GM12873 (cell line): ENCODE measurements around the gene MAPKAPK2.

Experiments
- CTCF ChIP-seq: IDR thresholded peaks from 2 replicates; pipeline ENCODE4 v1.5.1; 2012; ENCODE audit warnings: low read depth, mild to moderate bottlenecking, moderate library complexity, low read length, control low read depth; ENCODE audit not compliant: insufficient read depth; ENCODE audit errors: missing control alignments

MAPKAPK2 gene

GRCh38 chr1:206753141-206753540 is 68.4 kb downstream of the MAPKAPK2 start:
- TF ChIP-seq CTCF = no peak

- TF ChIP-seq CTCF = no peak
Measured at GRCh38 chr1:206754011-206754410, 69.3 kb downstream of the MAPKAPK2 start.

- no peak for TF ChIP-seq CTCF
Measured at GRCh38 chr1:206757524-206758266, 73.0 kb downstream of the MAPKAPK2 start.

- TF ChIP-seq CTCF = no peak
Measured at GRCh38 chr1:206760590-206760989, 75.9 kb downstream of the MAPKAPK2 start.

GRCh38 chr1:206761159-206761768 is 76.6 kb downstream of the MAPKAPK2 start:
- TF ChIP-seq CTCF = no peak

GRCh38 chr1:206766251-206766856 is 81.6 kb downstream of the MAPKAPK2 start:
- TF ChIP-seq CTCF = no peak
